GM23338 (cell line): ENCODE results near the gene PARP9. TPM values are rescaled to one million over a fixed set of nuclear protein-coding genes. Genes with fewer than 3 reads are reported as not detected.
A peak's percentile ranks its signal among the peaks of the same experiment; 100 is the strongest.

ENCODE experiments used
- ATAC-seq: fragments of 200-7000 bp; cut with Tn5 transposase; 3 replicates; pipeline ENCODE4 v1.9.1; 2020
- DNase-seq: peaks from one replicate; pipeline ENCODE4 v3.0.0-alpha.2; 2015; ENCODE audit warnings: low spot score
- H2AFZ ChIP-seq: fragments of 200-600 bp; sonication (generic); 2 replicates; pipeline ENCODE4 v1.8.0; 2016; ENCODE audit warnings: antibody characterized with exemption, mild to moderate bottlenecking, moderate library complexity
- H3F3A ChIP-seq: fragments of 200-600 bp; sonication (generic); replicated peaks from 2 replicates; pipeline ENCODE4 v1.8.0; 2017; ENCODE audit warnings: antibody characterized with exemption, mixed run types, low read depth
- H3K27ac ChIP-seq: fragments of 200-600 bp; sonication (generic); 2 replicates; pipeline ENCODE4 v1.6.1; 2016; ENCODE audit warnings: low read depth
- H3K27me3 ChIP-seq: fragments of 200-600 bp; sonication (generic); 2 replicates; pipeline ENCODE4 v1.8.0; 2016; ENCODE audit warnings: mild to moderate bottlenecking, mixed run types, moderate library complexity; ENCODE audit not compliant: insufficient read depth
- H3K36me3 ChIP-seq: fragments of 200-600 bp; sonication (generic); 2 replicates; pipeline ENCODE4 v1.8.0; 2016; ENCODE audit warnings: mild to moderate bottlenecking; ENCODE audit not compliant: insufficient read depth
- H3K4me1 ChIP-seq: fragments of 200-600 bp; sonication (generic); 2 replicates; pipeline ENCODE4 v1.8.0; 2016; ENCODE audit warnings: mild to moderate bottlenecking, moderate library complexity; ENCODE audit not compliant: insufficient read depth
- H3K4me2 ChIP-seq: fragments of 200-600 bp; sonication (generic); 2 replicates; pipeline ENCODE4 v1.7.1; 2017; ENCODE audit warnings: mixed run types
- H3K4me3 ChIP-seq: fragments of 200-600 bp; sonication (generic); 2 replicates; pipeline ENCODE4 v1.6.1; 2016; ENCODE audit warnings: mixed run types
- H3K79me2 ChIP-seq: fragments of 200-600 bp; sonication (generic); replicated peaks from 2 replicates; pipeline ENCODE4 v1.8.0; 2017; ENCODE audit warnings: mild to moderate bottlenecking; ENCODE audit not compliant: insufficient read depth
- H3K9me2 ChIP-seq: fragments of 200-600 bp; sonication (generic); 2 replicates; pipeline ENCODE4 v1.8.0; 2017; ENCODE audit not compliant: insufficient read depth
- H4K20me1 ChIP-seq: fragments of 200-600 bp; sonication (generic); replicated peaks from 2 replicates; pipeline ENCODE4 v1.8.0; 2017; ENCODE audit warnings: mild to moderate bottlenecking; ENCODE audit not compliant: insufficient read depth
- H3K27ac Mint-ChIP-seq: 2 replicates; pipeline ENCODE4 v1.8.0; 2020; ENCODE audit warnings: inconsistent platforms, mild to moderate bottlenecking, moderate library complexity, mixed read lengths
- H3K27me3 Mint-ChIP-seq: 3 replicates; pipeline ENCODE4 v1.8.0; 2022; ENCODE audit warnings: low read depth, mild to moderate bottlenecking, moderate library complexity, mixed read lengths, inconsistent platforms; ENCODE audit not compliant: insufficient read depth, poor library complexity
- H3K36me3 Mint-ChIP-seq: 3 replicates; pipeline ENCODE4 v1.8.0; 2021; ENCODE audit warnings: low read depth, mild to moderate bottlenecking, inconsistent platforms, moderate library complexity, mixed read lengths
- H3K4me1 Mint-ChIP-seq: 3 replicates; pipeline ENCODE4 v1.8.0; 2020; ENCODE audit warnings: mild to moderate bottlenecking, inconsistent platforms, mixed read lengths
- H3K4me3 Mint-ChIP-seq: 3 replicates; pipeline ENCODE4 v1.8.0; 2021; ENCODE audit warnings: moderate library complexity, mild to moderate bottlenecking, inconsistent platforms, mixed read lengths
- H3K9me3 Mint-ChIP-seq: 3 replicates; pipeline ENCODE4 v1.8.0; 2020; ENCODE audit warnings: moderate library complexity, mild to moderate bottlenecking, inconsistent platforms, mixed read lengths
- CREB1 ChIP-seq: fragments of 250-450 bp; sonication (Bioruptor Pico); IDR thresholded peaks from 2 replicates; pipeline ENCODE4 v1.5.0; 2020; ENCODE audit warnings: low read depth, mild to moderate bottlenecking, moderate library complexity
- CTCF ChIP-seq, 2 experiments: fragments of 200-600 bp in 1 of 2; sonication (generic) in 1 of 2; conservative IDR thresholded peaks; 2 replicates each; pipeline versions ENCODE4 v1.5.1 to v1.6.1; 2016 to 2017; ENCODE audit warnings: antibody characterized with exemption in 2 of 2, low read depth in 2 of 2, mild to moderate bottlenecking in 2 of 2, moderate library complexity in 1 of 2
- EZH2 ChIP-seq: fragments of 200-600 bp; sonication (generic); IDR thresholded peaks from one replicate; pipeline ENCODE4 v1.8.0; 2017; ENCODE audit warnings: antibody characterized with exemption, mild to moderate bottlenecking, low read depth; ENCODE audit not compliant: unreplicated experiment
- EZH2phosphoT487 ChIP-seq: fragments of 200-600 bp; sonication (generic); IDR thresholded peaks from one replicate; pipeline ENCODE4 v1.8.1; 2018; ENCODE audit warnings: antibody characterized with exemption; ENCODE audit not compliant: unreplicated experiment
- JUNB ChIP-seq: IDR thresholded peaks from one replicate; pipeline ENCODE4 v1.6.1; 2016; ENCODE audit warnings: antibody characterized with exemption; ENCODE audit not compliant: unreplicated experiment
- NANOG ChIP-seq: IDR thresholded peaks from 2 replicates; pipeline ENCODE4 v1.6.1; 2016; ENCODE audit warnings: antibody characterized with exemption, borderline replicate concordance
- POLR2AphosphoS5 ChIP-seq: IDR thresholded peaks from 2 replicates; pipeline ENCODE4 v1.6.1; 2016; ENCODE audit warnings: antibody characterized with exemption, low read depth
- ZNF114 ChIP-seq: fragments of 250-450 bp; sonication (Bioruptor Pico); IDR thresholded peaks from 2 replicates; pipeline ENCODE4 v1.5.0; 2020; ENCODE audit warnings: mild to moderate bottlenecking, moderate library complexity
- ZNF331 ChIP-seq: fragments of 250-450 bp; sonication (Bioruptor Pico); IDR thresholded peaks from 2 replicates; pipeline ENCODE4 v1.5.0; 2020; ENCODE audit warnings: low read depth, mild to moderate bottlenecking, moderate library complexity
- ZNF462 ChIP-seq: fragments of 250-450 bp; sonication (Bioruptor Pico); IDR thresholded peaks from 2 replicates; pipeline ENCODE4 v1.5.0; 2020; ENCODE audit warnings: mild to moderate bottlenecking, moderate library complexity
- polyA plus RNA-seq: library from polyadenylated mRNA; unstranded; fragments of >200 nt; fragmentation: Nextera tagmentation; extraction: Ambion mirVana; gene quantifications from 2 replicates; pipeline ENCODE4 v1.2.1, GENCODE V29; 2016
- total RNA-seq: library from RNA; depleted of rRNA; stranded (reverse); fragments of >200 nt; shearing (Covaris generic); gene quantifications from 2 replicates; pipeline ENCODE4 v1.2.3, GENCODE V29; 2014

The PARP9 gene
- total and polyA plus RNA-seq, 2 experiments from 2014 or later, result 1.8 to 2.2 TPM

- Mint-ChIP-seq H3K36me3 (no peaks in the 10 kb centered on the region), H3K9me3 (no peaks in the 10 kb centered on the region), H3K27me3 (peaks cover 11% of the 10 kb centered on the region), H3K27ac (no peak overlapping the region), H3K4me1 (peaks cover 28% of the 10 kb centered on the region), H3K4me3 (peak overlapping the region; percentile 77)
- no peaks in the 10 kb centered on the region for H3K27me3 ChIP-seq
- peak overlapping the region; percentile 98 for H2AFZ ChIP-seq
- H3F3A ChIP-seq, result 0 out of 2 replicates have a peak, but pooled peaks cover 2% of the 10 kb centered on the region
- TF ChIP-seq ZNF114 (CRISPR knock-in tag), result no peak
- TF ChIP-seq CREB1 (CRISPR knock-in tag), result no peak
- TF ChIP-seq JUNB, result no peak
- no peak for TF ChIP-seq NANOG
- TF ChIP-seq CTCF (conservative IDR thresholded peaks at IDR 0.05; ENCODE audit: low read depth in 2 of 2), result no peak
- no peak for TF ChIP-seq EZH2
- no peak for TF ChIP-seq ZNF462
- TF ChIP-seq POLR2AphosphoS5, result no peak
- no peak for TF ChIP-seq EZH2phosphoT487
- no peak for TF ChIP-seq ZNF331 (CRISPR knock-in tag)
- H4K20me1 ChIP-seq, result no peaks in the 10 kb centered on the region
- H3K9me2 ChIP-seq, result no peaks in the 10 kb centered on the region
- H3K27ac ChIP-seq, result no peak overlapping the region
- H3K4me3 ChIP-seq, result peak overlapping the region; percentile 89
- H3K79me2 ChIP-seq, result no peaks in the 10 kb centered on the region
- H3K4me2 ChIP-seq, result peak overlapping the region; percentile 87
- peak; percentile 8 for ATAC-seq
- H3K36me3 ChIP-seq, result no peaks in the 10 kb centered on the region
- H3K4me1 ChIP-seq, result peaks cover 15% of the 10 kb centered on the region
- DNase-seq, result no peak
Observed at GRCh38 chr3:122563717-122564025, 429 bp downstream of the PARP9 start.
